Epithelial cell of prostate (primary cell): Measurements from ENCODE around the gene MUC5AC.
"Not testable (repeated sequence)": the region's sequence is repeated elsewhere in the genome, so short reads cannot be mapped to it uniquely, and the experiment has no call there.

ENCODE experiments used
- DNase-seq: peaks from one replicate; pipeline ENCODE4 v3.0.0-alpha.2; 2011; ENCODE audit warnings: low read depth, low spot score
- H3K27ac ChIP-seq: fragments of 450-650 bp; 2 replicates; pipeline ENCODE4 v1.5.1; 2017; ENCODE audit warnings: mild to moderate bottlenecking

MUC5AC gene

DNA sequence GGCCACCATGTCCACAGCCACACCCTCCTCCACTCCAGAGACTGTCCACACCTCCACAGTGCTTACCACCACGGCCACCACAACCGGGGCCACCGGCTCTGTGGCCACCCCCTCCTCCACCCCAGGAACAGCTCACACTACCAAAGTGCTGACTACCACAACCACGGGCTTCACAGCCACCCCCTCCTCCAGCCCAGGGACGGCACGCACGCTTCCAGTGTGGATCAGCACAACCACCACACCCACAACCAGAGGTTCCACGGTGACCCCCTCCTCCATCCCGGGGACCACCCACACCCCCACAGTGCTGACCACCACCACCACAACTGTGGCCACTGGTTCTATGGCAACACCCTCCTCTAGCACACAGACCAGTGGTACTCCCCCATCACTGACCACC, 86.8 kb downstream of the MUC5AC start:
- H3K27ac ChIP-seq, DNase-seq: not testable (repeated sequence)

GRCh38 chr11:1245717-1246116, 88.0 kb downstream of the MUC5AC start:
- DNase-seq, H3K27ac ChIP-seq: not testable (repeated sequence)

- H3K27ac ChIP-seq, DNase-seq: not testable (repeated sequence)
These were observed 88.5 kb downstream of the MUC5AC start for GRCh38 chr11:1246301-1246700.

- not testable (repeated sequence) for DNase-seq
These were observed 89.3 kb downstream of the MUC5AC start for GRCh38 chr11:1247026-1247425.

GRCh38 chr11:1248951-1249350, 91.2 kb downstream of the MUC5AC start:
- not testable (repeated sequence) for H3K27ac ChIP-seq, DNase-seq

More at GRCh38 chr11:1247026-1247425, 89.3 kb downstream of the MUC5AC start:
- not testable (repeated sequence) for H3K27ac ChIP-seq

- H3K27ac ChIP-seq, DNase-seq: not testable (repeated sequence)
These were observed 92.7 kb downstream of the MUC5AC start for GRCh38 chr11:1250411-1250810.
